Fibroblast of lung (primary cell): ENCODE measurements around the gene LBH.
A peak's percentile ranks its signal among the peaks of the same experiment; 100 is the strongest.

ENCODE experiments used
- CTCF ChIP-seq, 2 donors: IDR thresholded peaks in 1 of 2; conservative IDR thresholded peaks in 1 of 2; 1 replicate in 1 of 2; 2 replicates in 1 of 2; pipeline ENCODE4 v1.5.1; 2011 to 2012; ENCODE audit warnings: low read length in 2 of 2, control low read depth in 1 of 2, inconsistent platforms in 1 of 2, low read depth in 1 of 2, mild to moderate bottlenecking in 1 of 2
- EZH2 ChIP-seq: IDR thresholded peaks from 2 replicates; pipeline ENCODE4 v1.5.1; 2012; ENCODE audit warnings: low read length, control low read depth, mild to moderate bottlenecking; ENCODE audit errors: missing control alignments

GRCh38 chr2:30208453-30208852 lies 22.9 kb upstream of the LBH start:
- TF ChIP-seq CTCF (conservative IDR thresholded peaks at IDR 0.05 in 1 of 2, IDR thresholded peaks at IDR 0.05 in 1 of 2; ENCODE audit: low read depth in 1 of 2, low read length in 2 of 2), result peak; percentile 88 to 95
- no peak for TF ChIP-seq EZH2
